Sciatic nerve (tissue), 2 donors: ENCODE data around the gene CDC42SE1. TPM values are rescaled to one million over a fixed set of nuclear protein-coding genes. Genes with fewer than 3 reads are reported as not detected.

Source experiments
- ATAC-seq: fragments of 200-7000 bp; cut with Tn5 transposase; one replicate; pipeline ENCODE4 v1.9.1; 2020; ENCODE audit warnings: mild to moderate bottlenecking, moderate library complexity
- DNase-seq: peaks from one replicate; pipeline ENCODE4 v3.0.0-alpha.2; 2020; ENCODE audit warnings: low spot score
- intact Hi-C: fragments of 100-400 bp; cut with DNase I; formaldehyde crosslinking; loops from one replicate; pipeline ENCODE4 v1.14.2; 2022
- total RNA-seq: library from RNA; stranded (reverse); fragmentation: NEBNext Ultra II Directional; extraction: Animal tissue kit (Norgen Biotek cat#: 25700); gene quantifications from one replicate; pipeline ENCODE4 v1.2.1, GENCODE V29; 2021
- donor health status: DM: no; HTN: no; CAD: no.
- donor health status: DM: no; HTN: no; CAD: no.

CDC42SE1 gene
- total RNA-seq, 1 donor from 2014 or later, result 106 TPM

GRCh38 chr1:151011154-151011850 lies 48.1 kb downstream of the CDC42SE1 start:
- ATAC-seq, result no peak
- no peak for DNase-seq
- intact Hi-C loops, result no loop called here

- no peak for ATAC-seq
- intact Hi-C loops, result no loop called here
- no peak for DNase-seq
Measured at GRCh38 chr1:151010346-151010726, 49.1 kb downstream of the CDC42SE1 start.

GRCh38 chr1:151009674-151010345 lies 49.6 kb downstream of the CDC42SE1 start:
- ATAC-seq (no peak), DNase-seq (no peak)
- intact Hi-C loops, result no loop called here

GRCh38 chr1:151009206-151009587 lies 50.2 kb downstream of the CDC42SE1 start:
- intact Hi-C loops, result no loop called here
- no peak for DNase-seq
- no peak for ATAC-seq

- intact Hi-C loops, result no loop called here
- peak; percentile 96 for ATAC-seq
- peak; percentile 99 for DNase-seq
Measured at GRCh38 chr1:151008244-151009205, 50.9 kb downstream of the CDC42SE1 start, which contains the start of gene PRUNE1. PRUNE1 (plus strand) TSS chr1:151008449; CDS start chr1:151008633, 184 bp downstream.

GRCh38 chr1:151007853-151008243 lies 51.6 kb downstream of the CDC42SE1 start:
- DNase-seq (no peak), ATAC-seq (peak; percentile 1)
- intact Hi-C loops, result no loop called here

GRCh38 chr1:151006327-151007052 lies 52.9 kb downstream of the CDC42SE1 start, which contains the start of gene MINDY1:
MINDY1 (minus strand) TSS chr1:151006902; CDS start chr1:151002617, 4,285 bp downstream.
- intact Hi-C loops, result no loop called here
- peak; percentile 85 for ATAC-seq
- peak; percentile 82 for DNase-seq

- intact Hi-C loops, result no loop called here
- no peak for ATAC-seq
- DNase-seq, result no peak
Measured at GRCh38 chr1:151005729-151006319, 53.6 kb downstream of the CDC42SE1 start.

- DNase-seq (no peak), ATAC-seq (no peak)
- intact Hi-C loops, result loop anchor here (1.0 kb wide), 1 partner anchor 46 kb away; no protein-coding TSS in a partner anchor
Measured at GRCh38 chr1:151003180-151003579, 56.2 kb downstream of the CDC42SE1 start.

- intact Hi-C loops, result loop anchor here (1.0 kb wide), 1 partner anchor 45 kb away; no protein-coding TSS in a partner anchor
- ATAC-seq (no peak), DNase-seq (no peak)
Measured at GRCh38 chr1:151002611-151003010, 56.8 kb downstream of the CDC42SE1 start.

GRCh38 chr1:151002051-151002450 lies 57.4 kb downstream of the CDC42SE1 start:
- DNase-seq, result no peak
- intact Hi-C loops, result no loop called here
- no peak for ATAC-seq

GRCh38 chr1:151001602-151002001 lies 57.8 kb downstream of the CDC42SE1 start:
- intact Hi-C loops, result no loop called here
- ATAC-seq (no peak), DNase-seq (no peak)

Other genes with a start within 250 kb of the CDC42SE1 start
- 68.1 TPM for gene ARNT, start 183.0 kb downstream of the CDC42SE1 start, total RNA-seq
- not detected for gene CTXND2, start 172.5 kb downstream of the CDC42SE1 start, total RNA-seq
- gene SETDB1, start 133.3 kb downstream of the CDC42SE1 start, total RNA-seq, result 52.0 TPM
- 215 TPM for gene CERS2, start 84.8 kb downstream of the CDC42SE1 start, total RNA-seq
- gene ANXA9, start 77.3 kb downstream of the CDC42SE1 start, total RNA-seq, result 5.6 TPM
- 50.5 TPM for gene MINDY1, start 52.7 kb downstream of the CDC42SE1 start, total RNA-seq
- gene PRUNE1, start 51.2 kb downstream of the CDC42SE1 start, total RNA-seq, result 22.6 TPM
- 0.22 TPM for gene BNIPL, start 23.0 kb downstream of the CDC42SE1 start, total RNA-seq
- gene C1orf56, start 11.9 kb downstream of the CDC42SE1 start, total RNA-seq, result 5.6 TPM
- gene MLLT11, start 775 bp upstream of the CDC42SE1 start, total RNA-seq, result 2.5 TPM
- 31.7 TPM for gene GABPB2, start 11.1 kb upstream of the CDC42SE1 start, total RNA-seq
- gene SEMA6C, start 87.0 kb upstream of the CDC42SE1 start, total RNA-seq, result 33.5 TPM
- 3.9 TPM for gene TNFAIP8L2, start 97.0 kb upstream of the CDC42SE1 start, total RNA-seq
- gene LYSMD1, start 106.3 kb upstream of the CDC42SE1 start, total RNA-seq, result 10.6 TPM
- gene SCNM1, start 106.5 kb upstream of the CDC42SE1 start, total RNA-seq, result 25.9 TPM
- gene TMOD4, start 116.4 kb upstream of the CDC42SE1 start, total RNA-seq, result 0.76 TPM
- 42.6 TPM for gene VPS72, start 130.6 kb upstream of the CDC42SE1 start, total RNA-seq
- 65.0 TPM for gene PIP5K1A, start 138.9 kb upstream of the CDC42SE1 start, total RNA-seq
- 119 TPM for gene PSMD4, start 195.1 kb upstream of the CDC42SE1 start, total RNA-seq
- 18.8 TPM for gene ZNF687, start 222.7 kb upstream of the CDC42SE1 start, total RNA-seq